ENCODE results near the gene OR51M1.
"Not testable (repeated sequence)": the region's sequence is repeated elsewhere in the genome, so short reads cannot be mapped to it uniquely, and the experiment has no call there.

Gene OR51M1

GRCh38 chr11:5345831-5346230 lies 37.8 kb upstream of the OR51M1 start:
- Histone ChIP-seq H3K36me3 (replicated peaks) (no peaks in the 10 kb centered on the region), H3K27me3 (replicated peaks) (no peaks in the 10 kb centered on the region), H3K4me3 (ENCODE audit: low read depth, low read length) (no peak overlapping the region), H3K27ac (peak overlapping the region; percentile 78)
- in situ Hi-C loops (cut with HindIII; ENCODE audit: low pct_ligation_motif_present, low sequenced_read_pairs), result no loop called here
- no peak for TF ChIP-seq CTCF (IDR thresholded peaks at IDR 0.05; ENCODE audit: low read depth, low read length, missing control alignments)
- DNase-seq, result peak; percentile 74

DNA sequence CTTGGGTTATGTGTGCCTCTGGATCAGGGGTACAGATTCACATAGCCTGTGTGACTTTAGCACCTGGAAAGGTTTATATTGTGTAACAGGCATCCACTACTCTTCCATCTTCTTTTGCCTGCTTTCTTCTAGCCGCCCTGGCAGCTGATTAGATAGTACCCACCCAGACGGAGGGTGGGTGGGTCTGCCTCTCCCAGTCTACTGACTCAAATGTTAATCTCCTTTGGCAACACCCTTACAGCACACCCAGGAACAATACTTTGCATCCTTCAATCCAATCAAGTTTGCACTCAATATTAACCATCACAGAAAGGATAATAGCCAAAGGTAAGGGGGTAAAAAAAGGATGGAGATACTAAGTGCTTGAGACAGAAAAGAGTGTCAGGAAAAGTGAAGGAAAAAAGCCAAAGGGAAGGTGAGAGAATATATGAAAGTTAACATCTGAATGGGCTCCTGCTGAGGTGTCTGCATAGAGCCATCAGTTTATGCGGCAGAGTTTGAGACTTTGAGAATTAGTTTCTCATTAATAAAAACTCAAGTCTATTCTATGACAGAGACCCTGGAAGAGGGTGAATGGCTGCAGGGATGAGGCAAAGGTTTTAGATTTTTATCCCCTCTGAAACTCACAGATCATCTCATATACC lies 34.9 kb upstream of the OR51M1 start:
- no peak for DNase-seq
- no peaks in the 10 kb centered on the region for H3K27me3 ChIP-seq (replicated peaks)
- in situ Hi-C loops (cut with HindIII; ENCODE audit: low pct_ligation_motif_present, low sequenced_read_pairs), result no loop called here
- no peaks in the 10 kb centered on the region for H3K36me3 ChIP-seq (replicated peaks)
- TF ChIP-seq CTCF (IDR thresholded peaks at IDR 0.05; ENCODE audit: low read depth, low read length, missing control alignments), result no peak
- H3K4me3 ChIP-seq (ENCODE audit: low read depth, low read length), result no peak overlapping the region
- H3K27ac ChIP-seq, result no peak overlapping the region

DNA sequence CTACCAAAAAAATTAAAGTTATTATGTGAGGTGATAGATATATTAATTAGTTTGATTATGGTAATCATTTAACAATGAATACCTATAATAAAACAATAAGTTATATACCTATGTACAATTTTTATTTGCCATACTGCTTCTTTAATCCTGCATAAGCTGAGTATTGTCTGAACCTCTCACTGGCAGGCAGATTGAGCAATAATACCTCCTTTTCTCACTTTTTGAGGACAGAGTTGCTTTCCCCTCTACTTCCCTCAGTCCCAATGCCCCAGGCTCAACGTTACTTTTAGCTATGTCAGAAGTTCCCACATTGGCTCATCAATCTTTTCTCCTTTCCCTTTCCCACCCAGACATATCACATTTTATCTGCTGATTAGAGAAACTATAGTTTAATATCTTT lies 34.1 kb upstream of the OR51M1 start:
- Histone ChIP-seq H3K27ac (no peak overlapping the region), H3K36me3 (replicated peaks) (no peaks in the 10 kb centered on the region), H3K27me3 (replicated peaks) (no peaks in the 10 kb centered on the region), H3K4me3 (ENCODE audit: low read depth, low read length) (no peak overlapping the region)
- DNase-seq, result no peak
- no peak for TF ChIP-seq CTCF (IDR thresholded peaks at IDR 0.05; ENCODE audit: low read depth, low read length, missing control alignments)
- in situ Hi-C loops (cut with HindIII; ENCODE audit: low pct_ligation_motif_present, low sequenced_read_pairs), result no loop called here

DNA sequence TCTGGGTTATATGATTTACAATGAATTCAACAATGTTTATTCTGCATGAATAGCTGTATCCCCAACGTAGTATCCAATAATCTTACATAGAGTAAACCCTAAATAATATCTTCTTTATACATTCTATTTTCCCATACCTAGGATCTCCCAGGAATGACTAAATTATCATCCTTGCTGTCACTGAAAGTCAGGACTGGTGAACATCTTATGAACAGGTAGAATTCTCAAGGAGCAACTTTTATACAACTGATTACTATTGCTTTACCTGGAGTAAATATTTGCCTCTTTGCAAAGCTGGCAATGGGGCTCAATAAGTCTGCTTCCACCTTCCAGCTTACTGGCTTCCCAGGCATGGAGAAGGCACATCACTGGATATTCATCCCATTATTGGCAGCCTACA lies 32.4 kb upstream of the OR51M1 start, which contains the start of gene OR51B6:
Gene OR51B6 (plus strand): TSS at position 301 of the 400 bp plus-strand sequence. CDS start 0 bp downstream, at position 301.
- DNase-seq, result no peak
- H3K27ac ChIP-seq, result no peak within 1 kb of the TSS
- H3K27me3 ChIP-seq (replicated peaks), result no peaks in the 10 kb centered on the region
- TF ChIP-seq CTCF (IDR thresholded peaks at IDR 0.05; ENCODE audit: low read depth, low read length, missing control alignments), result no peak
- no peak within 1 kb of the TSS for H3K4me3 ChIP-seq (ENCODE audit: low read depth, low read length)
- in situ Hi-C loops (cut with HindIII; ENCODE audit: low pct_ligation_motif_present, low sequenced_read_pairs), result no loop called here
- no peaks in the 10 kb centered on the region for H3K36me3 ChIP-seq (replicated peaks)

DNA sequence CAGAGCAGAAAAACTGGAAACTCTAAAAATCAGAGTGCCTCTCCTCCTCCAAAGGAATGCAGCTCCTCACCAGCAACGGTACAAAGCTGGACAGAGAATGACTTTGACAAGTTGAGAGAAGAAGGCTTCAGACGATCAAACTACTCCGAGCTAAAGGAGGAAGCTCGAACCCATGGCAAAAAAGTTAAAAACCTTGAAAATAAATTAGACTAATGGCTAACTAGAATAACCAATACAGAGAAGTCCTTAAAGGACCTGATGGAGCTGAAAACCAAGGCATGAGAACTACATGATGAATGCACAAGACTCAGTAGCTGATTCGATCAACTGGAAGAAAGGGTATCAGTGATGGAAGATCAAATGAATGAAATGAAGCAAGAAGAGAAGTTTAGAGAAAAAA lies 27.6 kb upstream of the OR51M1 start:
- H3K27me3 ChIP-seq (replicated peaks); in situ Hi-C loops (cut with HindIII; ENCODE audit: low pct_ligation_motif_present, low sequenced_read_pairs); H3K36me3 ChIP-seq (replicated peaks); DNase-seq; H3K4me3 ChIP-seq (ENCODE audit: low read depth, low read length); H3K27ac ChIP-seq: not testable (repeated sequence)

DNA sequence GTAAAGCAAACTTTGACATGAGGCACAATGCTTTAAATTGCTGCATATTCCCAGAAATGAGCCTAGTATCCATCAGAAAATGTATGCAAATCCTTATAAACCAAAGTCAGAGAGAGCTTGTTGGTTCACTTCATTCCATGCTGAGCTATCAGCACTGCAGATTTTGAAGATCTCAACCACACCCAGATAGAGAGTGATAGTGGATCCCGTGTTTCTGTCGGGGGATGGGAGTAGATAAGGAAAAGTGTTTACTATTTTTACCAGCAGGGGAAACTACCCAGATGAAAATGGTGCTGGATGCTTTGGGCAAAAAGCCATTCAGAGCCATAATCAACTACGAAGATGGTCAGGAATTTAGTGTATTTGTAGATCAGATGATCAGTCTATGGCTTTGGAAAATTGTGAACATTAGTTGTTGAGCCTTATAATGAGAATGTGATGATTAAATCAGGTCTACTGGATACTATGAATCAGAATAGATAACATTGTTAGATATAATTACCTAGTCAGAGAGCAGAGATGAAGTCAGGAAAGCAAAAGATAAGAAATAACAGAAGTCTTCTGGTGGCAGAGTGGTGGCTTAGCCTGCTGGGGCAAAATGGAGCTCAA lies 21.5 kb upstream of the OR51M1 start:
- no peak for TF ChIP-seq CTCF (IDR thresholded peaks at IDR 0.05; ENCODE audit: low read depth, low read length, missing control alignments)
- DNase-seq, result no peak
- Histone ChIP-seq H3K27ac (peak overlapping the region; percentile 88), H3K36me3 (replicated peaks) (no peaks in the 10 kb centered on the region), H3K27me3 (replicated peaks) (no peaks in the 10 kb centered on the region), H3K4me3 (ENCODE audit: low read depth, low read length) (no peak overlapping the region)
- in situ Hi-C loops (cut with HindIII; ENCODE audit: low pct_ligation_motif_present, low sequenced_read_pairs), result no loop called here

Data from brain microvascular endothelial cell (primary cell).